BLaER1 treated with 17β-estradiol and CSF1 and Interleukin-3, amounts not matched to agents 10 nM and 100 nM (cell line): ENCODE data around the gene A2M.
A peak's percentile ranks its signal among the peaks of the same experiment; 100 is the strongest.

Source experiments
- H3K27ac ChIP-seq, 11 experiments: shearing (Covaris generic); formaldehyde crosslinking; 2 replicates each; pipeline ENCODE4 v1.8.1; 2022
- H3K27me3 ChIP-seq, 11 experiments: shearing (Covaris generic); formaldehyde crosslinking; 2 replicates each; pipeline ENCODE4 v1.8.1; 2022
- H3K36me3 ChIP-seq, 11 experiments: shearing (Covaris generic); formaldehyde crosslinking; 2 replicates each; pipeline ENCODE4 v1.8.1; 2022
- H3K4me1 ChIP-seq, 10 experiments: shearing (Covaris generic); formaldehyde crosslinking; 2 replicates each; pipeline ENCODE4 v1.8.1; 2022
- H3K4me2 ChIP-seq, 11 experiments: shearing (Covaris generic); formaldehyde crosslinking; 2 replicates each; pipeline ENCODE4 v1.8.1; 2022
- H3K4me3 ChIP-seq, 10 experiments: shearing (Covaris generic); formaldehyde crosslinking; 2 replicates each; pipeline ENCODE4 v1.8.1; 2022
- H3K9ac ChIP-seq, 11 experiments: shearing (Covaris generic); formaldehyde crosslinking; 2 replicates each; pipeline ENCODE4 v1.8.1; 2022
- H3K9me3 ChIP-seq, 11 experiments: shearing (Covaris generic); formaldehyde crosslinking; replicated peaks in 1 of 11; 2 replicates each; pipeline ENCODE4 v1.8.1; 2022
- H4K20me1 ChIP-seq, 11 experiments: shearing (Covaris generic); formaldehyde crosslinking; 2 replicates each; pipeline ENCODE4 v1.8.1; 2022
- Cebpa-rat ChIP-seq, 11 experiments: shearing (Covaris generic); IDR thresholded peaks; 2 replicates each; pipeline ENCODE4 v1.8.1; 2022

A2M gene

DNA sequence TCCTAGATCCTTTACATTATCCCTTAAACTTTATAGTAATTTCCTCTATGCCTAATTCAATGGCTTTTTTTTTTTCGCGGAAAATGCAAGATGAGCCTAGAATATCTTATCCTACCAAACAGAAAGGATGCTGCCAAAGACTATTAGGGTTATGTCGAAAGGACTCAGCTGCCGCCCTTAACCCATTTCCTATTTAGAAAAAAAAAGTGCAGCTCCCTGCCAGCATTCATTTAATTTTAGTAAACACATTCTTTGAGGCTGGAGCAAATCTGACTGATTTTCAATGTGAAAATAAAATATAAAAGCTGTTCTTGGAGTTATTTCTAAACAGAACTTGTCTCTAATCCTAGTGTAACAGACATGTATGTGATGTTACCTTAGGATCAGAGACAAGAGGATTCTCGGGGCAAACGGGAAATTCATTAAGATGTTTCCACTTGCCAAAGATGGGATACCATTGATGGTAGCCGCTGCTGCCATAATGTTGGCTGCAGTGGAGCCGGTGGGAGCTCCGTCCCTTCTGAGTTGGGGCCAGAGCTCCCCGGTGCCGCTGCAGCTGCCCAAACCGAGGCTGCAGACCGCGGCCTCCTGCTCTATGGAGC is 8.2 kb upstream of the A2M start:
- Histone ChIP-seq H4K20me1 (no peaks in the 10 kb centered on the region), H3K27me3 (no peaks in the 10 kb centered on the region), H3K4me3 (no peak overlapping the region), H3K4me2 (peak overlapping the region in 4 of 11 experiments; percentile 1 to 18 (median 10); a peak in 3 of 22 replicates), H3K27ac (no peak overlapping the region), H3K36me3 (no peaks in the 10 kb centered on the region), H3K9me3 (peaks cover 0 to 25% (median 11%) of the 10 kb centered on the region in 11 experiments; a peak in 11 of 22 replicates), H3K4me1 (peaks cover 1 to 27% (median 14%) of the 10 kb centered on the region in 10 experiments), H3K9ac (no peak overlapping the region)
- TF ChIP-seq Cebpa-rat (IDR thresholded peaks at IDR 0.05) = no peak

DNA sequence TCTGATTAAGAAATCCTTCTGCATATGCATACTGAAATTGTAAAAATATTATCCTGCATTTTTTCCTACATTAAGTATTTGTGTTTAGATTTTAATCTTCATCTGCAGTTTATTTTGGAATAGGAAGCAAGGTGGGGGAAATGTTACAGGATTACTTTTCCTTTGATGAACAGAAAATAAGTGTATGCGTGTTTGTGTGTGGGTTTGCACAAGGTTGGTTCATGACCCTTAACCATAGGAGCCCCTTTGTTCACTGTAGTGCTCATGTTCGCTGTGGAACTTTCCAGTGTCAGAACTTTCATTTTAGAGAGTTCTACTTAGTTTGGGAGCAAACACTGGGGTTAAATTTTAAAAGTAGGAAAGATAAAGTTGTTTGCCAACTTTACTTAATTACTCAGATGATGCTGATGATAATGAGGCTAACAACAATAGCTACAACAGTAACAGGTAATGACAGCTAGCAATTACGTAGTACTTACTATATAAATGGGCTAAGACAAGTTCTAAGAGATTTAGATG is 6.4 kb upstream of the A2M start:
- H3K36me3 ChIP-seq = no peaks in the 10 kb centered on the region
- no peak overlapping the region for H3K9ac ChIP-seq
- H3K4me1 ChIP-seq = peaks cover 17 to 39% (median 26%) of the 10 kb centered on the region in 10 experiments
- TF ChIP-seq Cebpa-rat (IDR thresholded peaks at IDR 0.05) = no peak
- H3K9me3 ChIP-seq = peaks cover 0 to 11% (median 0%) of the 10 kb centered on the region in 11 experiments; a peak in 2 of 22 replicates
- H4K20me1 ChIP-seq = no peaks in the 10 kb centered on the region
- no peaks in the 10 kb centered on the region for H3K27me3 ChIP-seq
- H3K4me3 ChIP-seq = no peak overlapping the region
- no peak overlapping the region for H3K27ac ChIP-seq
- H3K4me2 ChIP-seq = no peak overlapping the region

DNA sequence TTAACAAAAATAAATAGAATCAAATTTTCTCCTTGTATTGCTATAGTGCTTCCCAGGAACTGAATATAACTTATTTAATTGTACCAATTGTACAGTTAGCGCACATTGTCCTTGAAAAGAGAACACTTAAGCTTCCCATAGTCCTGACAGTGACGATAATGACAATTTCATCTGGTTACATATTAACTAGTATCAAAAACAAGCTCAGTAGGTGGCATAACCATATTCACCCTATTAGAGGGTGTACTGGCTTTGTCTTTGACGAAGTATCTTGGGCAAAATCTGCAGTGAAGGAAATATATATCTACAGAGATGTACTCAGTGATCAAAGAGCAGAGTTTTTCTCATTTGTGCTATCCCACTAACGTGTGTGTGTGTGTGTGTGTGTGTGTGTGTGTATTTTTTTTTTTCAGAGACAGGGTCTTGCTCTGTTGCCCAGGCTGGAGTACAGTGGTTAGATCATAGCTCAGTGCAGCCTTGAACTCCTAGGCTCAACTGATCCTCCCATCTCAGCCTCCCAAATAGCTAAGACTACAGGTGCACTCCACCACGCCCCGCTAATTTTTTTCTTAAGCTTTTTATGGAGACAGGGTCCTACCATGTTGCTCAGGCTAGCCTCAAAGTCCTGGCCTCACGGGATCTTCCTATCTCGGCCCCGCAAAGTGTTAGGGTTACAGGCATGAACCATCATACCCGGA is 4.9 kb upstream of the A2M start:
- Histone ChIP-seq H3K9me3 (peaks cover 0 to 11% (median 0%) of the 10 kb centered on the region in 11 experiments; a peak in 2 of 22 replicates), H3K4me2 (peak overlapping the region in 2 of 11 experiments; percentile 91 to 94; a peak in 3 of 22 replicates), H3K36me3 (no peaks in the 10 kb centered on the region), H3K9ac (no peak overlapping the region), H3K4me3 (no peak overlapping the region), H3K27me3 (no peaks in the 10 kb centered on the region), H3K27ac (no peak overlapping the region), H4K20me1 (no peaks in the 10 kb centered on the region), H3K4me1 (peaks cover 33 to 54% (median 41%) of the 10 kb centered on the region in 10 experiments)
- TF ChIP-seq Cebpa-rat (IDR thresholded peaks at IDR 0.05) = no peak

DNA sequence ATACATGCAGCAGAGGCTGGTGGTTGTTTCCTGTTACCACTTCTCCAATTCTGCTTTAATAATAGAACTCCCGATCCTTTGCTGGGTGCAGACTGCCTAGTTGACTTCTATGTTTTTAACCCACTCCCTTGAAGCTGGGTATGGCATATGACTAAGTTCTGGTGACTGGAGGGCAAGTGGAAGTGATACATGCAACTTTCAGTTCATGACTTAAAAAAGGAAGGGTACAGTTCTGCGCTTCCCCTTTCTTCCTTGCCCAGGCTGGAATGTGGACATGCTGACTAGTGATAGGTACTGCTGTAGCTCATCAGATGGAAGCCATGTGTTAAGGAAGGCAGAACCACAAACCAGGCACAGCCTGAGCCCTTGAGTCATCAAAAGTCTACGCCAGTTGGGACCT is 2.4 kb upstream of the A2M start:
- no peaks in the 10 kb centered on the region for H4K20me1 ChIP-seq
- peak overlapping the region; percentile 6 to 82 (median 76); a peak in 20 of 22 replicates for H3K27ac ChIP-seq
- no peaks in the 10 kb centered on the region for H3K27me3 ChIP-seq
- H3K9ac ChIP-seq = peak overlapping the region in 7 of 11 experiments; percentile 34 to 60 (median 54); a peak in 9 of 22 replicates
- no peak overlapping the region for H3K4me3 ChIP-seq
- no peaks in the 10 kb centered on the region; a peak in 1 of 22 replicates for H3K36me3 ChIP-seq
- peak in 1 of 11 experiments; percentile 8; a peak in 1 of 22 replicates for TF ChIP-seq Cebpa-rat (IDR thresholded peaks at IDR 0.05)
- H3K4me2 ChIP-seq = peak overlapping the region; percentile 68 to 94 (median 84); a peak in 18 of 22 replicates
- peaks cover 41 to 56% (median 45%) of the 10 kb centered on the region in 10 experiments for H3K4me1 ChIP-seq
- no peaks in the 10 kb centered on the region for H3K9me3 ChIP-seq

- no peak for TF ChIP-seq Cebpa-rat (IDR thresholded peaks at IDR 0.05)
Observed at GRCh38 chr12:9114946-9115345, 773 bp downstream of the A2M start.

DNA sequence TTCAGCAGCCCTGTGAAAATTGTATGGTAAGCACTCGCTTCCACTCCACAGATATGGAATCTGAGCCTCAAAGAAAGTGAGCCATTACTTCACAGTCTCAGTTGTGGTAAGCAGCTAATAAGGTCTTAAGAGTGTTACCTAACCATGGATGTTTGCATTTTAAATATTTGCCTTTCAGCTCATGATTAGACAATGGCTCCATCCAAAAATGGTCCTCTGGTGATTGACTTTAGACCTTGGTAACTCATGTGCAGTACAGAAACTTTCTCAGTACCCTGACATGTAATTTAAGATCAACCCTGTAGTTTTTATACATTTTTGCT is 1.8 kb downstream of the A2M start:
- Histone ChIP-seq H3K4me2 (peak overlapping the region in 1 of 11 experiments; percentile 40; a peak in 1 of 22 replicates), H4K20me1 (no peaks in the 10 kb centered on the region), H3K9me3 (no peaks in the 10 kb centered on the region), H3K27me3 (no peaks in the 10 kb centered on the region), H3K4me1 (peaks cover 32 to 42% (median 39%) of the 10 kb centered on the region in 10 experiments), H3K4me3 (no peak overlapping the region), H3K36me3 (peaks cover 0 to 18% (median 0%) of the 10 kb centered on the region in 11 experiments; a peak in 1 of 22 replicates), H3K27ac (no peak overlapping the region), H3K9ac (no peak overlapping the region)
- no peak for TF ChIP-seq Cebpa-rat (IDR thresholded peaks at IDR 0.05)

More at GRCh38 chr12:9114946-9115345, 773 bp downstream of the A2M start:
- Histone ChIP-seq H3K27ac (peak overlapping the region in 4 of 11 experiments; percentile 70 to 81 (median 80); a peak in 4 of 22 replicates), H3K4me1 (peaks cover 41 to 50% (median 45%) of the 10 kb centered on the region in 10 experiments), H3K36me3 (peaks cover 0 to 9% (median 0%) of the 10 kb centered on the region in 11 experiments; a peak in 1 of 22 replicates), H4K20me1 (no peaks in the 10 kb centered on the region), H3K4me3 (peak overlapping the region in 2 of 10 experiments; percentile 28 to 35; a peak in 3 of 20 replicates), H3K9ac (no peak overlapping the region), H3K4me2 (peak overlapping the region; percentile 23 to 93 (median 84); a peak in 15 of 22 replicates), H3K9me3 (no peaks in the 10 kb centered on the region), H3K27me3 (no peaks in the 10 kb centered on the region)

DNA sequence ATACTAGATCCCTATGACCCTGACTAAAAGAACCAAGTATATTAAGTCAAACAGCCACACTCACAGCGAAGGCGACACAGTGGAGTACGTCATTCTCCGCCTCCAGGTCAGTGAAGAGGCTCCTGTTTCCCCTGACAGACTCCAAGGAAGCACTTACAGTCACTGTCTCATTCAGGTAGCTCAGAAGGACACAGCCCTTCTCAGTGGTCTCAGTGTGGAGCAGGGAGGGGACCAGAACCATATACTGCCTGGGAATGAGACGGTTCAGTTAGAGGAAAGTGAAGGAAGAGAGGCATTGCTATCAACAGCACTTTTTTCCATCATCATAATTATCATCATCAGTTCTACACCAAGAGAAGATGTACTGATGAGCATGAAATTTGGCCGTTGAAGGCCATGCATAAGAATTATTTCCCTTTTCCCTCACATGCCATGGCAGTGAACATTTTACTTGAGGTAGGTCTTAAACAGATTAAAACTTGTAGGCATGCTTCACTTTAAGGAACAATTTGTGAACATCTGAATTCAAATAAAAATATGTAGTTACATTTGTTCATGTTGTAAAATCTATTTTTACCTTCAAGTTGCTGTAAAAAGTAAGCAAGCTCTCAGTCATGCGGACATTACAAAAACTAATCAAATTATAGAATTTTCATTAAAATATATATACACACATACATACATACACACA is 2.3 kb downstream of the A2M start:
- no peak overlapping the region for H3K4me3 ChIP-seq
- no peaks in the 10 kb centered on the region for H4K20me1 ChIP-seq
- peak overlapping the region in 1 of 11 experiments; percentile 40; a peak in 1 of 22 replicates for H3K4me2 ChIP-seq
- H3K9me3 ChIP-seq = no peaks in the 10 kb centered on the region
- no peaks in the 10 kb centered on the region for H3K27me3 ChIP-seq
- peaks cover 0 to 18% (median 0%) of the 10 kb centered on the region in 11 experiments; a peak in 1 of 22 replicates for H3K36me3 ChIP-seq
- no peak for TF ChIP-seq Cebpa-rat (IDR thresholded peaks at IDR 0.05)
- peaks cover 27 to 37% (median 33%) of the 10 kb centered on the region in 10 experiments for H3K4me1 ChIP-seq
- H3K9ac ChIP-seq = no peak overlapping the region
- H3K27ac ChIP-seq = no peak overlapping the region

DNA sequence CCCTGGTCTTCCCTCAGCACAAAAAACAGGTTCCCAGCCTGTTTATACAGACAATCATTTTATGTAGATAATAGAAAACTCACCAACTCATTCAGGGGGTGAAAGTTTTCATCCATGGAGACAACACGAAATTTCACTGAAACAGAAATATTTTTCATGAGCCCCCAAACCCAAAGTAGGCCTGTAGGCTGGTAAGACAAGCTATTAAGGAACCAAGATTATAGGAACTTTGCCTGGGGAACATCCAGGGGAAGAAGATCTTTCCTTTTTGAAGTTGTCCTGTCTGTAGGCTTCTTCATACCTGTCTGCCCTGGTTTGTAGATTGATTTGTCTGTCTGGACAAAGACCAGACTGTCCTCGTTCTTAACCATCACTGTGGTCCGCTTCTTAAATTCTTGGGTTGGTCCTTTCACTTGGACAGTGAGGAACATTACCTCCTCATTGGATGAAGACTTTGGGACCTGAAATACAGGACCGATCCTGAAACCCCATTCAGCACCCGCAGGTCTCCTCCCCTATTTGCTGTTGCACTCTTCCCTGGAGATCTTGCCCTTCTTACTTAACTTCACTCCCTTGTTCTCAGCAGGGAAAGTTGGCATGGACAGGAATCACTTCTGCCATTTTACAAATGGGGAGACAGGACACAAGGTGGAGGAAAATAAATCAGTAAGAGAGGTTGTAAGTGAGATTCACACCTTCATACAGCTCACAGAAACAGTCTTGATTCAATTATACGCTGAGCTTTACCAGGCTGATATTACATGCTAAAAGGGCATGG is 3.5 kb downstream of the A2M start:
- H3K4me2 ChIP-seq = no peak overlapping the region
- H3K9ac ChIP-seq = no peak overlapping the region
- no peaks in the 10 kb centered on the region for H4K20me1 ChIP-seq

More for the DNA sequence above, 3.5 kb downstream of the A2M start:
- Histone ChIP-seq H3K36me3 (peaks cover 0 to 18% (median 0%) of the 10 kb centered on the region in 11 experiments; a peak in 1 of 22 replicates), H3K27ac (no peak overlapping the region), H3K4me1 (peaks cover 23 to 29% (median 25%) of the 10 kb centered on the region in 10 experiments), H3K9me3 (no peaks in the 10 kb centered on the region), H3K4me3 (no peak overlapping the region), H3K27me3 (no peaks in the 10 kb centered on the region)
- no peak for TF ChIP-seq Cebpa-rat (IDR thresholded peaks at IDR 0.05)
